GM21381 (cell line): ENCODE measurements around the gene DPH2.

ENCODE experiments used
- ATAC-seq: cut with Tn5 transposase; IDR thresholded peaks from one replicate; pipeline ENCODE4 v1.9.1; 2021; ENCODE audit warnings: mild to moderate bottlenecking, moderate library complexity; ENCODE audit not compliant: unreplicated experiment

Gene DPH2

GRCh38 chr1:43997295-43997999 lies 27.6 kb downstream of the DPH2 start:
- ATAC-seq, result no peak

DNA sequence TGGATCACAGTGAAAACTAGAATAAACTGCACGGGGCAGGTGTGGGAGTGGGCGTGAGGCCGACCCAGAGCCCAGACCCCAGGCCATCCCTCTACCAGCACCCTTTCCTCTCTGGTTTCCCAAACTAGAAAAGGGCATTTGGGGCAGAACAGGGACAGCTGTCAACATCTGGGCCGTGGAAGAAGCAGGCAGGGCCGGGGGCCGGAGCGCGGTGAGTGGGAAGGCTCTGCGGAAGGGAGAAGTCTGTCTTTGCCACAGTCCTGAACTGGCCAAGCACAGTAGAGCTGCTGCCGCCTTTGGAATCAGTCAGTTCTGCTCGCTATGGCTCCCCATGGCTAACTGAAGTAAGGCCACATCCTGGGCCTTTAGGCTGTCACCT lies 28.2 kb downstream of the DPH2 start:
- ATAC-seq, result no peak

- no peak for ATAC-seq
Measured at GRCh38 chr1:43999455-43999854, 29.6 kb downstream of the DPH2 start.

DNA sequence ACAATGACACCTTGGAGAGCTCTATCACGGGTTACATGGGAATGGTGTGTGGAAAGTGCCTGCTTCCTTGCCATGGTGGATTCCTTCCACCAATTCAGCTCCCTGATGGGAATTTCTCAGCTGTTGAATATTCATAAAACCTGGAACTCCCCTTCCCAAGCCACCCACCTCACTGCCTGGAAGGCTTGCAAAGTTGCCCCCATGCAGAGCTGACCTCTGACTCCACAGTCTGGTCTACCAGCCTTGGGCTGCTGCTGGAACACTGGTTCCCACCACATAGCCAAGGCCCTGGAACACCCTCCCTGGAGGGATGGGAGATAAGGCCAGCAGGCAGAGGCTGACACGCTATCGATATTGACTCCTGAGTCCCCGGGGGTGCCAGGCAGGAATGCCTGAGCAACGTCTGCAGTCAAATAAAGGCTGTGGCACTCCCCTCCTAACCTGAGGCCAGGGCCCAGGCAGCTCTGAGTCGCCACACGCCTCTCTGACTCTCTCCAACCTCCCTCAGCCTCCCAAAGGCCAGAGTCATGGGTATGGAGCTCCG lies 30.4 kb downstream of the DPH2 start:
- no peak for ATAC-seq

GRCh38 chr1:44002165-44002564 lies 32.4 kb downstream of the DPH2 start:
- ATAC-seq, result no peak

- ATAC-seq, result no peak
Measured at GRCh38 chr1:44002606-44003157, 32.9 kb downstream of the DPH2 start.

DNA sequence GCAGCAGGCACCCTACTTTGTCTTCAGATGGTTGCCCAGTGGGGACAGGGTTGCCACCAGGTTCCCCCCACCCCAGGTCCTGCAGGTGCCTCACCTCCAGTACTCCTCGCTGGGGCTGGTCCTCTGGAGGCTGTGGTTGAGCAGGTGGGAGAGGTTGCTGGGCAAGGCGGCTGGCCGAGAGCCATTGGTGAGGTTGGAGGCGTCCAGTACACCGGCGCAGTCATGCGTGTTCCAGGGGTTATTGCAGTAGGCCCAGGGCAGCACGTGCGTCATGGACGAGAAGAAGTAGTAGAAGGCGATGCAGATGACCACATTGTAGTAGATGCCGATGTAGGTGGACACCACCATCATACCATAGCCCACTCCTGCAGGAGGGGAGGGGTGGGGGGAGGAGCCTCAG lies 38.4 kb downstream of the DPH2 start:
- no peak for ATAC-seq

DNA sequence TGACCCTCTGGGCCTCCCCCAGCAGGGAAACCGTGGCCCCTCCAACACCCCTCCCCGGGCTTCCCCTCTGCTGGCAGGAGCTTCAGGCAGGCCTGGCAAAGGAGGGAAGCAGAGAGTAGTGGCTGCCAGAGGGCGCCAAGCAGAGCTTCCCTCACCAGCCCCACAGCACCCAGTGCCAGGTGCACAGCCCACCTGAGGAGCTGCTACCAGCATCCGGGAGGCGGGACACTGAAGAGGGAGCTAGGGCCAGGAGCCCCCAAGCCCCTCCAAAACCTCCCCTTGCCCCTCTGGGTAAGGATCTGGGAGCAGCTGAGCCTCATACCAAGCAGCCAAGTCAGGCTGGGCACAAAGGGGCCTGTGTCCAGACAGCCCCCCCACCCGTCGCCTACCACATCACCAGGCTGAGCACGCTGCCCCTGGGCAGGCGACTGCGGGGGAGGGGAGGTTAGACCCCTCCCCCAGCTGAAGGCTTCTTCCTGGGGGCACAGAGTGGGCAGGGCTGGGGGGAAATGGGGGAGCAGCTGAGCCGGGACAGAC lies 41.2 kb downstream of the DPH2 start:
- no peak for ATAC-seq

- no peak for ATAC-seq
Measured at GRCh38 chr1:44012404-44012803, 42.6 kb downstream of the DPH2 start.

DNA sequence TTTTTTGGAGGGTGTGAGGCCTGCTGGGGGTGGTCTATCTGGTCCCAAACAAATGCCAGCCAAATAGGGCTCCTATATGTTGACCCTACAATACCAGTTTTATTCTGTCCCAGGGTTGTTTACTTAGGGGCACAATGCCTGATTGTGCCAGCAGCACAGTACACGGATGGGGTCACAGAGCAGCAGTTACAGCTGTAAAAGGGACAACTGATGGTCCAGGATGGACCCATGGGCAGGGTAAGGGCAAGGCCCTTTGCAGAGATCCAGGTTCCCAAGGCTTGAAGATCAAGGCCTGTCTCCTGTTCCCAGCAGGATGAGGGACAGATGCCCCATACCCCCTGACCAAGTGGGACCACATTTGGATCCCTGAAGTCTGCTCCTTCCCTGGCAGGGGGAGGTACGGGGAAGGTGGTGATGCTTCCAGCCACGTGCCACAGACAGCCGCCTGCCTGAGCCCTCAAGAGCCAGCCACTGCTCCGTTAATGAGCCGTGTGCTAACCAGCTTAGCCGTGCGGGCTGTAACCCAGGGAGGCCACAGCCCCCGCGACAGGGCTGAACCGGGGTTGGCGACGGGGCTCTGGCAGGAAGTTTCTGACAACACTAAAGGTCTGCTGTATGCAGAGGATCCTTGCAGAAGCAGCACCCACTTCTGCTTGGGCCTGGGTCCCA lies 43.3 kb downstream of the DPH2 start:
- no peak for ATAC-seq

- no peak for ATAC-seq
Measured at GRCh38 chr1:44013949-44014348, 44.1 kb downstream of the DPH2 start.

DNA sequence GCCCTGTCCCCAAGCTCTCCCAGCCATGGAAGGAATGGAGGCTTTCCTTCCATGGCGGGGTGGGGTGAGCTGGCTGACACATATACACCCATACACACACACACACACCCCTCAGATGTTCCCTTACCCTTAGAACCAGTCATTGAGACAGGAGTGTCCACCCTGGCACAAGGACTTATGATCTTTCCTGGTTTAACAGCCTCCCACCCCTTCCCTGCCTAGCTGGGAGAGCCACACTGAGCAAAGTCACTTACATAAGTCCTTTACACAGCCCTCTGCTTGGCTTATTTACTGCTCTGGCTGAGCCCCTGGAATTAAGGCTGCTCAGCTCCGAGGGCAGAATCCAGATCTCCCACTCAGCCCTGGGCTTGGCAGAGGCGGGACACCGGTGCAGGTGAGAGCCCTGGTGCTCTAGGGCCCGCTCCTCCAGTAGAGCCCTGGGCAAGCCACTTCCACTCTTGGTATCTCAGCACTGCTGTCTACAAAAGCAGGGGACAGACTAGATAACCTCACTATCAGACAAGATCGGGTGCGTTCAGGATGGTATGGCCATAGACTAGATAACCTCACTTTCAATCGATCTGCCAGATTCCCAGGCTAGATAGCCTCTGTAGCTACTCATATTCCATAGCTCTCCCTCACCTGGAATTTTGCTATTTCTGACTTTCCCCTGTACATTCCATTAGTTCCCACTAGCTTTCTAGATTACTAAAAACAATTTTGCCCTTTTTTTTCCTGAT lies 44.7 kb downstream of the DPH2 start:
- no peak for ATAC-seq

GRCh38 chr1:44015206-44015605 lies 45.4 kb downstream of the DPH2 start:
- ATAC-seq, result no peak

- ATAC-seq, result no peak
Measured at GRCh38 chr1:44016041-44016889, 46.5 kb downstream of the DPH2 start.

DNA sequence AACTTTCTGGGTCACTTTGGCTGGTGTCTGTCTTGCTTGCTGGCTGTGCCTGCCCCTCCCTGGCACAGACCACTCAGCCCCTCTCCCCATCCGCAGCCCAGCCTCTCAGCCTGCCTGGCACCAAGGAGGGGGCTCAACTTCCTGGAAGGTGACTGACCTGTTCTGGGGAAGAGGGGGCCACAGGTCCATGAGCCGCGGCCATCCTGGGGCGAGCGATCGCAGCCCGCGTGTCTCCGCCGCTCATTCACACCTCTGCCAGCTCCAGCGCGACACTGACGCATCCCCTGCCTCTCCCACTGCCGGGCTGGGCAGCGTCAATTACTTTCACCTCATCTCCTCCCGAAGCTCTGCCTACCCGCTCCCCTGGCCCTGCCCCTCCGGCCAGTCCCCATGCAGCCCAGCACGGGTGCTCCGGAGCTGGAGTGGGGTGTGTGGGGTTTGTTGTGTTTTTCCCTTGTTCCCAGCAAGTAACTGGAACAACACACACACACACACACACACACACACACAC lies 47.1 kb downstream of the DPH2 start:
- no peak for ATAC-seq

- no peak for ATAC-seq
Measured at GRCh38 chr1:44019466-44019948, 49.7 kb downstream of the DPH2 start.

- ATAC-seq, result no peak
Measured at GRCh38 chr1:44020464-44020863, 50.7 kb downstream of the DPH2 start.

DNA sequence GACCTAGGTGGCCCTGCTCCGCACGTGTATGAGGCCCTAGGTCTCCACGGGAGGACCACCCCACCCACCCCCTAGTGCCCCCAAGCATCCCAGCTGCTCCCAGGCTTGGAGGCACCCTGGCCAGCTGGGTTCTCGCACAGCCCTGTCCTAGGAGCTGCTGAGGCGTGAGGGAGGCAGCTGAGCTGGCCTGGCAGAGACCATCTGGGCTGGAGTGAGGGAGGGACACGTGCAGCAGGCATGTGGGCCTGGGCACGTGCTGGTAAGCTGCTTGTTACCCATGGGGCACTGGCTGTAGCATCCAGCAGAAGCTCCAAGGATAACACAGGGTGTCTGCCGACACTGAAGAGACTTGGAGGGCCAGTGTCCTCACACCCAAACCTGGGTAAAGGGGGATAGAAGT lies 51.3 kb downstream of the DPH2 start:
- ATAC-seq, result no peak

- no peak for ATAC-seq
Measured at GRCh38 chr1:44021581-44022321, 51.9 kb downstream of the DPH2 start.
